Fibroblast of the aortic adventitia (primary cell): ENCODE results near the gene SPA17. TPM values are rescaled to one million over a fixed set of nuclear protein-coding genes. Genes with fewer than 3 reads are reported as not detected.

Source experiments
- DNase-seq: peaks from one replicate; pipeline ENCODE4 v3.0.0-alpha.2; 2010; ENCODE audit warnings: low read depth
- H3K4me3 ChIP-seq: 2 replicates; pipeline ENCODE4 v1.5.1; 2011; ENCODE audit warnings: low read depth, mild to moderate bottlenecking, control low read depth, low read length, moderate library complexity
- CTCF ChIP-seq: IDR thresholded peaks from 2 replicates; pipeline ENCODE4 v1.5.1; 2011; ENCODE audit warnings: mild to moderate bottlenecking, low read length, control low read depth, inconsistent platforms; ENCODE audit not compliant: insufficient read depth
- total RNA-seq: library from RNA; depleted of rRNA; stranded (reverse); fragments of >200 nt; gene quantifications from 2 replicates; pipeline ENCODE4 v1.2.3, GENCODE V29; 2012; ENCODE audit warnings: low replicate concordance

SPA17 gene
- 3.9 and 9.1 TPM in 2 replicates for total RNA-seq

GRCh38 chr11:124673333-124674167 is at the start of gene SPA17, which contains the start of gene SIAE:
Gene SPA17, plus strand, starts transcription at chr11:124673904. Its CDS starts 1,361 bp downstream, at chr11:124675265.
Gene SIAE, minus strand, starts transcription at chr11:124673739. Its CDS starts 31 bp downstream, at chr11:124673708.
- peak; percentile 97 for DNase-seq
- TF ChIP-seq CTCF: no peak
- H3K4me3 ChIP-seq: peak within 1 kb of the TSS; percentile 81

- H3K4me3 ChIP-seq: no peak overlapping the region
- no peak for TF ChIP-seq CTCF
- DNase-seq: no peak
Observed at GRCh38 chr11:124625504-124626168, 48.1 kb upstream of the SPA17 start.

GRCh38 chr11:124627546-124627945 is 46.2 kb upstream of the SPA17 start:
- TF ChIP-seq CTCF: no peak
- H3K4me3 ChIP-seq: no peak overlapping the region
- no peak for DNase-seq

GRCh38 chr11:124629961-124630360 is 43.7 kb upstream of the SPA17 start:
- no peak overlapping the region for H3K4me3 ChIP-seq
- TF ChIP-seq CTCF: no peak
- DNase-seq: no peak

DNA sequence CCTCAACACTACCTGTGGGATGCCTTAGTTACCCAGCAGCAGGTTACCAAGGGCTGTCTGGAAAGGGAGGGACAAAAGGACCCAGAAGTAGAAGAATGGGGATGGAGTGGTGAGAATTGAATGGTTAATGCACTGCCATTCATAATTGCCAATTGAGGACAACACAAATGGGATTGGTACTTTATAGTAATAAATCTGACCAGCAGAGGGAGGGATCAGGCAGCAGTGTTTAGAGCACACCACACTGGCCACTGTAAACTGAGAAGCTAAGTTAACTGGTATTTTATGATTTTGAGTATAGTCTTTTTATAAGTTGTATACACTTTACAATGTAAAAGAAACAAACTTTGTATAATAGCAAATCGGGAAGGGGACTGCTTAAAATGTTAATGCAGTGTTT is 40.3 kb upstream of the SPA17 start:
- DNase-seq: no peak
- peak; percentile 28 for TF ChIP-seq CTCF
- no peak overlapping the region for H3K4me3 ChIP-seq

DNA sequence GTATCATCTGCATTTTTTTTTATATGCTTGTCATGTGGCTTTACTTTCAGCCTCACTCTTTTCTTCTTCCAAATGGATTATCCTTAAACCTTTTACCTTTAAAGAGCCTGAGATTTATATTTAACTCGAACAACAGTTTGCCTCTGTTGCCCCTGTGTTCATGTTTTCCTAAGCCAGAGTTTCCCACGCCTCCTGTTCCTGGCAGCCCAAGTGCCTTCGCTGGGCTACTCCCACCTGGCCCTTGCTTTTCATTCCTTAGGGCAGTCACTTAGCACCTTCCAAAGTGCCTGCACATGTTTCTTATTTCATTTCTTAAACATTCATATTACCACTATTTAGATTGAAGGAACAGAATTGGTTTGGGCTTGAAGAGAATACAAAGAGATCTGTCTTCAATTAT is 37.8 kb upstream of the SPA17 start:
- TF ChIP-seq CTCF: no peak
- DNase-seq: no peak
- no peak overlapping the region for H3K4me3 ChIP-seq
